Activated CD4-positive, alpha-beta memory T cell treated with anti-CD3 and anti-CD28 coated beads, Interleukin-2, amount 10 ng/mL, durations not matched to agents 7 days and 5 days (primary cell): ENCODE measurements around the gene TMPO. TPM values are rescaled to one million over a fixed set of nuclear protein-coding genes. Genes with fewer than 3 reads are reported as not detected.
"Not testable (repeated sequence)": the region's sequence is repeated elsewhere in the genome, so short reads cannot be mapped to it uniquely, and the experiment has no call there.

Source experiments
- CTCF ChIA-PET: fragments of 350-600 bp; sonication (Branson Sonifier 250); formaldehyde crosslinking; loops from one replicate; lab custom pipeline; 2021; ENCODE audit warnings: antibody characterized with exemption, inconsistent platforms; lab: Charles Lee
- POLR2A ChIA-PET: fragments of 350-600 bp; sonication (Branson Sonifier 250); formaldehyde crosslinking; loops from one replicate; lab custom pipeline; 2021; ENCODE audit warnings: antibody characterized with exemption; lab: Charles Lee
- DNase-seq: peaks from one replicate; pipeline ENCODE4 v3.0.0-alpha.2; 2020
- H3K27ac Mint-ChIP-seq: one replicate; pipeline ENCODE4 v1.8.0; 2021; ENCODE audit warnings: mild to moderate bottlenecking, mixed read lengths
- H3K27me3 Mint-ChIP-seq: one replicate; pipeline ENCODE4 v1.8.0; 2021; ENCODE audit warnings: mixed read lengths
- H3K36me3 Mint-ChIP-seq: one replicate; pipeline ENCODE4 v1.8.0; 2021; ENCODE audit warnings: low read depth, mixed read lengths
- H3K4me1 Mint-ChIP-seq: one replicate; pipeline ENCODE4 v1.8.0; 2021; ENCODE audit warnings: mixed read lengths
- H3K4me3 Mint-ChIP-seq: one replicate; pipeline ENCODE4 v1.8.0; 2021; ENCODE audit warnings: mild to moderate bottlenecking, mixed read lengths
- H3K9me3 Mint-ChIP-seq: one replicate; pipeline ENCODE4 v1.8.0; 2021; ENCODE audit warnings: mixed read lengths
- total RNA-seq, 2 experiments: library from RNA; stranded (reverse); gene quantifications; one replicate each; pipeline ENCODE4 v1.2.3, GENCODE V29; 2021

The TMPO gene
- total RNA-seq, 2 experiments from 2014 or later, result 315 to 320 TPM

DNA sequence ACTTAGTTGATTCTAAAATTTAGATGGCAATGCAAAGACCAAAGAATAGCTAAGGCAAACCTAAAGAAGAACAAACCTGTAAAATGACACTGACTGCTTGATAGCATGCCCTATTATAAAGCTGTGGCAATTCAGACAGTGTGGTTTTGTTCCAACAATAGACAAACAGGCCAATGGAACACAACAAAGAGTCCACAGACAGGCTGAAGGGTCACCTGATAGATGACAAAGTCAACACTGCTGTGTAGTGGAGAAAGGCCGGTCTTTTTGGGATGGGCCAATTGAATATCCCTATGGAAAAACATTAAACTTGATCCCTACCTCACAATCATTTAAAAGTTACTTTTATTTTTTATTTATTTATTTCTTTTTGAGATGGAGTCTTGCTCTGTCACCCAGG is 44.3 kb downstream of the TMPO start:
- no peaks in the 10 kb centered on the region for H3K4me1 Mint-ChIP-seq
- no peaks in the 10 kb centered on the region for H3K9me3 Mint-ChIP-seq
- H3K4me3 Mint-ChIP-seq, result no peak overlapping the region
- no peaks in the 10 kb centered on the region for H3K27me3 Mint-ChIP-seq
- ChIA-PET CTCF (interaction anchor here (0.6 kb wide), 1 partner anchor 11 kb away, joined by 4 read pairs; no protein-coding TSS in a partner anchor), POLR2A (no interaction called here)
- H3K27ac Mint-ChIP-seq, result no peak overlapping the region
- DNase-seq, result no peak
- H3K36me3 Mint-ChIP-seq, result no peaks in the 10 kb centered on the region

GRCh38 chr12:98561846-98562245 is 46.5 kb downstream of the TMPO start:
- no peak for DNase-seq
- no peaks in the 10 kb centered on the region for H3K27me3 Mint-ChIP-seq
- no peaks in the 10 kb centered on the region for H3K36me3 Mint-ChIP-seq
- H3K4me1 Mint-ChIP-seq, result peaks cover 3% of the 10 kb centered on the region
- CTCF ChIA-PET, result interaction anchor here (0.6 kb wide), 1 partner anchor 70 kb away, joined by 3 read pairs; no protein-coding TSS in a partner anchor
- POLR2A ChIA-PET, result no interaction called here
- no peak overlapping the region for H3K4me3 Mint-ChIP-seq
- no peak overlapping the region for H3K27ac Mint-ChIP-seq
- no peaks in the 10 kb centered on the region for H3K9me3 Mint-ChIP-seq

DNA sequence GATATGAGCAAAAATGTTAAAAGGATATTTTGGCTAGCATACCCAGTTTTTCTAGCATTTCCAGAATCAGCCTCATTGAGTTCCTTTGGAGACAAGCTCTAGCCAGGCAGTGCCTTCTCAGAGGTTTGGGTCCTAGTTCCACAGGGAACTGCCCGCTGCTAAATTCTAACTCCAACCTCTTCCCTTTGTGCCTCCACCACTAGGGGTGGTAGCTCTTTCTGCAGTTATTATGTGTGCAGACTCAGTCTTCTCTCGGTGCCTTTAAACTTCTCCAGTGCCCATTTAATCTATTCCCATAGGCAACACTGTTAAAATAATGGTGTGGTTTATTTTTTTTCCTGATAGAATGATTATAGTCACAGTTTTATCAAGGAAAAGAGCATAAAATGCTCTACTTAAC is 56.6 kb downstream of the TMPO start:
- H3K9me3 Mint-ChIP-seq, result no peaks in the 10 kb centered on the region
- H3K36me3 Mint-ChIP-seq, result peaks cover 2% of the 10 kb centered on the region
- H3K4me3 Mint-ChIP-seq, result no peak overlapping the region
- H3K4me1 Mint-ChIP-seq, result no peaks in the 10 kb centered on the region
- ChIA-PET POLR2A (interaction anchor here (3.9 kb wide), 1 partner anchor 21 kb away, joined by 11 read pairs; the partner anchor contains the start of gene SLC25A3), CTCF (interaction anchor here (1.0 kb wide), 1 partner anchor 72 kb away, joined by 3 read pairs; no protein-coding TSS in a partner anchor)
- no peaks in the 10 kb centered on the region for H3K27me3 Mint-ChIP-seq
- no peak for DNase-seq
- no peak overlapping the region for H3K27ac Mint-ChIP-seq

DNA sequence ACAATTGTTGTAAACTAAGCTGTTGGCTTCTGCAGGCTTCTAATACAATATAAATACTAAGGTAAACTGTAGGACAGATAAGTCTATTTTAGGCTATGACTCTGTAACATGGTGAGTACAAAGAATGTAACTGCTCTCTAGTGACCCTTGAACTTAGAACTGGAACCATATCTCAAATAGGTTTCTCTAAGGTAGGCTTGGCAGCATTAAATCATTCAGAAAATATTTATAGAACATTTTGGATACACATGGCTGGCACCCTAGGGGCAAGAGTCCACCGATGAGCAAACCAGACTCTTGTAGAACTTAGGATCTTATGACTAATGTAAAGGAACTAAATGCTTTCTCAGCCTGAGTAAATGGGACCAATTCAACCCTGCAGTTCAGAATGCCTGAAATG is 58.7 kb downstream of the TMPO start:
- no peaks in the 10 kb centered on the region for H3K9me3 Mint-ChIP-seq
- ChIA-PET POLR2A (no interaction called here), CTCF (no interaction called here)
- no peaks in the 10 kb centered on the region for H3K27me3 Mint-ChIP-seq
- H3K27ac Mint-ChIP-seq, result no peak overlapping the region
- H3K4me1 Mint-ChIP-seq, result no peaks in the 10 kb centered on the region
- H3K4me3 Mint-ChIP-seq, result no peak overlapping the region
- no peak for DNase-seq
- peaks cover 2% of the 10 kb centered on the region for H3K36me3 Mint-ChIP-seq

- H3K9me3 Mint-ChIP-seq, result no peaks in the 10 kb centered on the region
- ChIA-PET POLR2A (interaction anchor here (0.7 kb wide), 1 partner anchor 18 kb away, joined by 3 read pairs; no protein-coding TSS in a partner anchor), CTCF (interaction anchor here (0.6 to 1.0 kb wide), 2 partner anchors 8 to 9 kb away, joined by 3 to 5 read pairs (median 3); no protein-coding TSS in a partner anchor)
- no peaks in the 10 kb centered on the region for H3K27me3 Mint-ChIP-seq
- H3K27ac Mint-ChIP-seq, result no peak overlapping the region
- no peaks in the 10 kb centered on the region for H3K4me1 Mint-ChIP-seq
- H3K36me3 Mint-ChIP-seq, result peaks cover 2% of the 10 kb centered on the region
- no peak overlapping the region for H3K4me3 Mint-ChIP-seq
- no peak for DNase-seq
Measured at GRCh38 chr12:98575013-98575412, 59.6 kb downstream of the TMPO start.

GRCh38 chr12:98576795-98577194 is 61.4 kb downstream of the TMPO start:
- not testable (repeated sequence) for H3K27ac Mint-ChIP-seq, H3K27me3 Mint-ChIP-seq, H3K36me3 Mint-ChIP-seq

DNA sequence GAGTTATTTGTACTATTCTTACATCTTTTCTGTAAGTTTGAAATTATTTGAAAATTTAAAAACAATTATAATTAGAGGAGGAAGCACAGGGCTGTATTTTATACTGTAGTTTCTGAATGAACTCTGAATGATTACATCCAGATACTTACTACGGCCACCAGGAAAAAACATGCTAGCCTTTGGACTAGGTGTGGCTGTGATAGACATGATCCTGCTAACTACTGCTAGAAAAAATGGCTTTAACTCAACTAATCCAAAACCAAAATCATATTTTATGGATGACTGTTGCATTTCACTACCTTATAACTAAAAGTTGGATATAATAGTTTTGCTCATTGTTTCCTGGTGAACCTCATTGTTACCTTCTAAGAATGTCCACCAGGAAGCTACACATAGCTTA is 63.0 kb downstream of the TMPO start:
- Mint-ChIP-seq H3K36me3 (peaks cover 2% of the 10 kb centered on the region), H3K9me3 (no peaks in the 10 kb centered on the region), H3K27me3 (peaks cover 2% of the 10 kb centered on the region), H3K4me3 (no peak overlapping the region), H3K27ac (no peak overlapping the region), H3K4me1 (no peaks in the 10 kb centered on the region)
- DNase-seq, result no peak
- POLR2A ChIA-PET, result interaction anchor here (1.2 kb wide), 1 partner anchor 15 kb away, joined by 3 read pairs; the partner anchor contains the start of gene SLC25A3
- CTCF ChIA-PET, result interaction anchor here (3.9 kb wide), 1 partner anchor 12 kb away, joined by 16 read pairs; no protein-coding TSS in a partner anchor

More at GRCh38 chr12:98576795-98577194, 61.4 kb downstream of the TMPO start:
- CTCF ChIA-PET, result interaction anchor here (3.9 kb wide), 1 partner anchor 10 kb away, joined by 16 read pairs; no protein-coding TSS in a partner anchor
- H3K4me1 Mint-ChIP-seq, DNase-seq, H3K4me3 Mint-ChIP-seq, H3K9me3 Mint-ChIP-seq: not testable (repeated sequence)
- POLR2A ChIA-PET, result interaction anchor here (0.8 kb wide), 1 partner anchor 16 kb away, joined by 3 read pairs; the partner anchor contains the start of gene SLC25A3

- Mint-ChIP-seq H3K27ac (no peak overlapping the region), H3K4me3 (no peak overlapping the region), H3K4me1 (no peaks in the 10 kb centered on the region), H3K27me3 (peaks cover 2% of the 10 kb centered on the region), H3K36me3 (peaks cover 2% of the 10 kb centered on the region), H3K9me3 (no peaks in the 10 kb centered on the region)
- DNase-seq, result no peak
- POLR2A ChIA-PET, result interaction anchor here (0.7 to 1.2 kb wide), 2 partner anchors 12 to 15 kb away, joined by 3 read pairs; partner anchors contain the start of gene SLC25A3
- CTCF ChIA-PET, result interaction anchor here (1.2 to 3.9 kb wide), 2 partner anchors 12 to 71 kb away, joined by 3 to 16 read pairs; no protein-coding TSS in a partner anchor
Measured at GRCh38 chr12:98578821-98579220, 63.4 kb downstream of the TMPO start.

GRCh38 chr12:98579347-98579746 is 64.0 kb downstream of the TMPO start:
- no peak for DNase-seq
- Mint-ChIP-seq H3K4me1 (no peaks in the 10 kb centered on the region), H3K4me3 (no peak overlapping the region), H3K27ac (no peak overlapping the region), H3K27me3 (peaks cover 2% of the 10 kb centered on the region), H3K9me3 (no peaks in the 10 kb centered on the region), H3K36me3 (peaks cover 2% of the 10 kb centered on the region)
- ChIA-PET POLR2A (interaction anchor here (0.7 to 1.2 kb wide), 2 partner anchors 12 to 14 kb away, joined by 3 read pairs; partner anchors contain the start of gene SLC25A3), CTCF (interaction anchor here (1.2 to 3.9 kb wide), 2 partner anchors 12 to 71 kb away, joined by 3 to 16 read pairs; no protein-coding TSS in a partner anchor)

DNA sequence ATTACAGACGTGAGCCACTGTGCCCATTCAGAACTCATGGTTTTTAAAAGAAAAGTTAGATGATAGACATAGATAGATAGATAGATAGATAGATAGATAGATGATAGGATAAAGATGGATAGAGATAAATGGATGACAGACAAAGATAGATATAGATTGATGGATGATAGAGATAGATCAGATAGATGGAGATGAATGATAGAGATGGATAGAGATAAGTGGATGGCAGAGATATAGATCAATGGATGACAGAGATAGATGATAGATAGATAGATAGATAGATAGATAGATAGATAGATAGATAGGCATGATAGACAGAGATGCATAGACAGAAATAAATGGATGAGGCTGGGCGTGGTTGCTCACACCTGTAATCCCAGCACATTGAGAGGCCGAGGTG is 64.4 kb downstream of the TMPO start:
- H3K9me3 Mint-ChIP-seq, result no peaks in the 10 kb centered on the region
- CTCF ChIA-PET, result interaction anchor here (1.2 to 3.9 kb wide), 2 partner anchors 13 to 70 kb away, joined by 3 to 16 read pairs; no protein-coding TSS in a partner anchor
- POLR2A ChIA-PET, result no interaction called here

DNA sequence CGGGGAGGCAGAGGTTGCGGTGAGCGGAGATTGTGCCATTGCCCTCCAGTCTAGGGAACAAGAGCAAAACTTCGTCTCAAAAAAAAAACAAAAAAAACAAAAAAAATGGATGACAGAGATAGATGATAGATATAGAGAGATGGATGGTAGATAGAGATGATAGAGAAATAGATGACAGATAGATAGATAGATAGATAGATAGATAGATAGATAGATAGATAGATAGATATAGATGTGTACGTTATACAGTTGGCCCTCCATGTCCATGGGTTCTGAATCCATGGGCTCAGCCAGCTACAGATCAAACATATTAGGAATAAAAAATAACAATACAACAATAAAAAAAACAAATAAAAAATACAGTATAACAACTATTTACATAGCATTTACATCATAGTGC is 65.3 kb downstream of the TMPO start:
- Mint-ChIP-seq H3K9me3 (no peaks in the 10 kb centered on the region), H3K27ac (no peak overlapping the region), H3K36me3 (peaks cover 2% of the 10 kb centered on the region), H3K4me1 (no peaks in the 10 kb centered on the region), H3K27me3 (peaks cover 2% of the 10 kb centered on the region), H3K4me3 (no peak overlapping the region)
- ChIA-PET CTCF (interaction anchor here (3.9 kb wide), 1 partner anchor 14 kb away, joined by 16 read pairs; no protein-coding TSS in a partner anchor), POLR2A (interaction anchor here (1.1 kb wide), 1 partner anchor 12 kb away, joined by 6 read pairs; the partner anchor contains the start of gene SLC25A3)
- DNase-seq, result no peak

More for the DNA sequence above, 64.4 kb downstream of the TMPO start:
- Mint-ChIP-seq H3K27me3 (peaks cover 2% of the 10 kb centered on the region), H3K36me3 (peaks cover 2% of the 10 kb centered on the region), H3K27ac (no peak overlapping the region), H3K4me1 (no peaks in the 10 kb centered on the region), H3K4me3 (no peak overlapping the region)
- no peak for DNase-seq

GRCh38 chr12:98581101-98581500 is 65.7 kb downstream of the TMPO start:
- Mint-ChIP-seq H3K27me3 (peaks cover 2% of the 10 kb centered on the region), H3K4me1 (no peaks in the 10 kb centered on the region), H3K4me3 (no peak overlapping the region), H3K27ac (no peak overlapping the region), H3K9me3 (no peaks in the 10 kb centered on the region), H3K36me3 (peaks cover 2% of the 10 kb centered on the region)
- DNase-seq, result no peak
- ChIA-PET POLR2A (interaction anchor here (0.9 to 1.1 kb wide), 2 partner anchors 12 to 16 kb away, joined by 3 to 6 read pairs; partner anchors contain the start of gene SLC25A3), CTCF (no interaction called here)

- Mint-ChIP-seq H3K27ac (no peak overlapping the region), H3K36me3 (no peaks in the 10 kb centered on the region), H3K9me3 (no peaks in the 10 kb centered on the region), H3K27me3 (peaks cover 2% of the 10 kb centered on the region), H3K4me3 (no peak overlapping the region), H3K4me1 (no peaks in the 10 kb centered on the region)
- POLR2A ChIA-PET, result interaction anchor here (0.9 to 1.1 kb wide), 2 partner anchors 11 to 15 kb away, joined by 3 to 6 read pairs; partner anchors contain the start of gene SLC25A3
- CTCF ChIA-PET, result no interaction called here
- no peak for DNase-seq
Measured at GRCh38 chr12:98582093-98582492, 66.7 kb downstream of the TMPO start.
